ENCODE data around the gene MEIS1.
"Not testable (repeated sequence)": the region's sequence is repeated elsewhere in the genome, so short reads cannot be mapped to it uniquely, and the experiment has no call there.

The MEIS1 gene

GRCh38 chr2:66470199-66470598 lies 35.3 kb downstream of the MEIS1 start:
- DNase-seq: no peak

- DNase-seq: no peak
Observed at GRCh38 chr2:66472225-66472843, 37.4 kb downstream of the MEIS1 start.

DNA sequence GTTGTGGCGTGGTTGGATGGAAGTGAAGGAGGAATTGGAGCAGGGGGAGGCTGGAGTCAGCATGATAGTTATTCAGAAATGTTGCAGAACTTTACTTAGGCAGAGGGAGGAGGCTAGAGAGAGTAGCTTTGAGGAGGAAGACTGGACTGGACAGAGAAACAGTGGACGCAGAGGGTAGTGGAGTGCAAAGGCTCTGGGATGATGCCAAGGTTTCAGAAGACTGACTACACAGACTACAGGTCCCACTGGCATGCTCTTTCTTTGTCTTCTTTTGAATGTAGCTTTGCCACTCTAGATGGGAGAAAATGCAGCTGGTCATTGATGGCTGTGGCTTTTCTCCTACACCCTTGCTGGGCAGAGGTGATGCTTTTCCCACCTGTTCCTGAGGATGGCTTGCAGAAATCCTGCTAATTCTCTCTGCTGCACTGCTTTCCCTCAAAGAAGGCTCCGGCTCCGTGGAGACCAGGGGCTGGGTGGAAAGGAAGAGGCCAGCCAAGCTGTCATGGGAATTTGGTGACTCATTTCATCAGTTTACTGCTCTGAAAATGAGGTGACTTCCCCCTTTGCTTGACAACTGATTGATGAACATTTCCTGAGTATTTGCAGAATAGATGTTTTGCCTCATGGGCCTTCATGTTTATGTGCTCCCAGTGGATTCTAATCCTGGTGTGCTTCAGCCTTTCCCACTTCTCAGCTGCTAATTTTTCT lies 42.4 kb downstream of the MEIS1 start:
- no peak for DNase-seq

DNA sequence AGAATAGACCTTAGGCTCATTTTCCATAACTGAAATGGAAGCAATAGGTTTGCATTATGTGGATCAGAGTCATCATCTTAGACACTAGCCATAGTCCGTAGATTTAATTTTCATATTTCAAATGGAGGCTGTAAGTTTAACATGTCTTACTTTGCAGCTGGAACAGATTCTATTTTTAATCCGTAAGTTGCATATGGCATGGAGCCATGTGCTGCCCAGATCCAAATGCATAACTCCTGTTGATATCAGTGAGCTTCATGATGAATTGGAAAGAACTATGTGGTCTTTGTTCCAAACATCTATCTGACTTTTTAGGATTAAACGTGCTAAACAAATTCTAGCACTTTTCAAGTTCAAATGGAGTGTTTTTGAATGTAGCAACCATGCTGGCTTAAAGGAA lies 43.4 kb downstream of the MEIS1 start:
- DNase-seq: no peak

DNA sequence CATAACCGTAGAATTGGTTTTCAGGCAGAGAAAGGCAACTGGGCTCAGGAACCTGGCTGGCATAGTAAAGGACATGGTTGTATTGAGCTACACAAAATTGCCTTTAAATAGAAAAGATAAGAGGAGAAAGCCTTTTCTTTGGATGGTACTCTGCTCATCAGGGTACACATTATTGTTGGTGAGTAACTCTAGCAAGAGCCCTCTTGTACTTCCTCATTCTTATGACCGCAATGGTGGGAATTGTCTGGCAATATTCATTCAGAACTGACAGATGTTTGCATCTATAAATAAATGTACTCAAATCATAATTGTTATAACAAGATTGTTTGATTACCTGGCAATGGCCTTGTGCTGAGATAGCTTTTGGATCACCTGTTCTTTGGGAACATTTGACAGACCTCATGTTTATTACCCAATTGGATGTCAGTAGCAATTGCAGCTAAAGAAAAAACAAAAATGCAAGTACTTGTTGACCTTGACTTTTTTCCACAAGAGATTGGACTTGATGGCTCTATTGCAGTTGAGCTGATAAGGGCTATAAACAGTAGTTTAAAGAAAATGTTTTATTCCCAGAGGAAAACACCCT lies 43.9 kb downstream of the MEIS1 start:
- no peak for DNase-seq

DNA sequence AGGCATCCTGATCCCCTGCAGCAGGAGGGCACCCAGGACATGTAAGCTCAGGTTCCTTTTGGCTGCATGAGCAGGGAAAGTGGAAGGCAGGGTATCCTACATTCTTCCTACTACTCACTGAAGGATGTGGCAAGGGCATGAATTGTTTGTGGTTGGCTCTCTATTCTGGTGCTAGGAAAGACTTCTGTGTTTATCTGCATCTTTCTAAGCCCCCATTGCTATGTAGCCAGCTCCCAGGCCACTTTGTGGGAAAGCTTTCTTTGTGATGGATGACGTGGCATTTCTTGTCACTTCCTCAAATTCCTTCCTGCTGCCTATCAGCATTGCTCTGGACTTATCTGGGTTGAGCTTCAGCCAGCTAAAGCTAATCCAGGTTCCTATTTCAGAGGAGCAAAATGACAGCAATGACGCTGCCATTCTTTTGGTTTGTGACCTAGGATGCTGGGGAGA lies 46.2 kb downstream of the MEIS1 start:
- DNase-seq: no peak

GRCh38 chr2:66485252-66485651 lies 50.3 kb downstream of the MEIS1 start:
- DNase-seq: not testable (repeated sequence)

- no peak for DNase-seq
Observed at GRCh38 chr2:66488946-66489345, 54.0 kb downstream of the MEIS1 start.

- no peak for DNase-seq
Observed at GRCh38 chr2:66489436-66489835, 54.5 kb downstream of the MEIS1 start.

DNA sequence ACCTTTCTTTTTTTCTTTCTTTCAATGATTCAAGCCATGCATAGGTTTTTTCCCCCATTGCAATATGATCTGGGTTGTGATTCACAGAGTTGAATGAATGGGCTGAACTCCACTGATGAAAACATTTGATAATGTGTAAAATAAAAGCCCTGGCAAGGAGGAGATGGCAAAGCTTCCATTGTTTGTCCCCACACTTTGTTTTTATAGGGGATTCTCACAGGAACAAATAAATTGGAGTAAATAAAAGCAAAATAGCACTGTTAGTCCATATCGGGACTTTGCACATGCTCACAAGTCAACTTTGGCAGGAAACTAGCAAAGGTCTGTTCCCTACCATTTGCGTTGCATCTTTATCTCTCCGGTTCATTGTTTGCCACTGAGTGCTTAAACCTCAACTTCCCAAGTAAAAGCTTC lies 55.7 kb downstream of the MEIS1 start:
- no peak for DNase-seq

GRCh38 chr2:66494708-66495107 lies 59.8 kb downstream of the MEIS1 start:
- DNase-seq: no peak

- DNase-seq: no peak
Observed at GRCh38 chr2:66495788-66496640, 61.1 kb downstream of the MEIS1 start.

- no peak for DNase-seq
Observed at GRCh38 chr2:66496670-66497420, 61.9 kb downstream of the MEIS1 start.

- no peak for DNase-seq
Observed at GRCh38 chr2:66497431-66498288, 62.7 kb downstream of the MEIS1 start.

GRCh38 chr2:66498289-66498975 lies 63.5 kb downstream of the MEIS1 start:
- DNase-seq: no peak

DNA sequence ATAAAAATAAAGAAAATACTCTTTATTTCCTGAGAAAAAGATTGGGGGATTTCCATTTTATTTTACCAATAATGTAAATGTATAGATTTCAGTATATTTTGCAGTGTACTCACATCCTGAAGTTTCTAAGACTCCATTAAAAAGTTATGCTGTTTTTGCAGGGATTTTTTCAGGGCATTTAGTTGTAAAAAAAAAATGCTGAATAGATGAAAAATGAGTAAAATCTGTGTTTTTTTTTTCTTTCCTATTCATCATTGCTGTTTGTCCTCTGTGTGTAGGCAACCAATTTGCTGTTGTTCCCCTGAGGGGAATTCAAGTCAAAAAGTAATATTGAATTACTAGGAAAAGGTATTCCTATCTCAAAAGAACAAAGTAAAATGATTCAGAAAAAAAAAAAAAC lies 66.3 kb downstream of the MEIS1 start:
- DNase-seq: no peak

DNA sequence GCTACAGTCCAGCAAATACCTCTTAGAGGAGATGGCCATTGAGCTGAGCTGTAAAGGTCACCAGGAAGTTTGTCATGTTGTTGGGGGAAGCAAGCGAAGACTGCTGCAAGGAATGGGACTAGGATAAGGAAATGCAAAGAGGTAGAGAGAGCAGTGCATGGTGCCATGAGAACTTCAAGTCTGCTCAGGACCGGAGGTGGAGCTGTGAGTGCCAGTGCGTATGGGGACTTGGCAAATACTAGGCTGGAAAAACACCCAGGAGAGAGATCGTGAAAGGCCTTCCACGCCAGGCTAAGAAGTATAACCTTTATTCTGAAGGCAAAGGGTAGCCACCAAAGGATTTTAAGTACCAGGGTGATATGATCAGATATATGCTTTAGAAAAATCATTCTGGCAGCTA lies 71.3 kb downstream of the MEIS1 start:
- no peak for DNase-seq

- DNase-seq: no peak
Observed at GRCh38 chr2:66507673-66508201, 72.8 kb downstream of the MEIS1 start.

GRCh38 chr2:66508484-66509071 lies 73.7 kb downstream of the MEIS1 start:
- no peak for DNase-seq

- DNase-seq: no peak
Observed at GRCh38 chr2:66509326-66509811, 74.4 kb downstream of the MEIS1 start.

Measured in NK-92 treated with Interleukin-12 subunit alpha and Interleukin-12 subunit beta, amount 100 ng/mL, for 24 hours (cell line).